Sigmoid colon (tissue), 7 donors: ENCODE data around the gene KLHL17. TPM values are rescaled to one million over a fixed set of nuclear protein-coding genes. Genes with fewer than 3 reads are reported as not detected.

Experiments used
- DNase-seq: peaks from one replicate; pipeline ENCODE4 v3.0.0-alpha.2; 2019
- H3K27ac ChIP-seq, 4 donors: fragments of 200-600 bp; sonication (generic); one replicate each; pipeline ENCODE4 v1.5.1; 2016 to 2019; ENCODE audit warnings: mild to moderate bottlenecking in 1 of 4
- H3K27me3 ChIP-seq, 3 donors: fragments of 200-600 bp; sonication (generic); one replicate each; pipeline ENCODE4 v1.5.1; 2019; ENCODE audit warnings: mild to moderate bottlenecking in 1 of 3
- H3K36me3 ChIP-seq, 4 donors: fragments of 200-600 bp; sonication (generic); one replicate each; pipeline ENCODE4 v1.5.1; 2016 to 2019
- H3K4me1 ChIP-seq, 4 donors: fragments of 200-600 bp; sonication (generic); one replicate each; pipeline ENCODE4 v1.5.1; 2017 to 2019
- H3K4me3 ChIP-seq, 4 donors: fragments of 200-600 bp; sonication (generic); one replicate each; pipeline ENCODE4 v1.5.1; 2017 to 2019; ENCODE audit warnings: mild to moderate bottlenecking in 2 of 4, moderate library complexity in 1 of 4
- H3K9me3 ChIP-seq, 4 donors: fragments of 200-600 bp in 3 of 4; sonication (generic) in 3 of 4; one replicate each; pipeline versions ENCODE4 v1.5.1 to v1.6.1; 2013 to 2019
- EP300 ChIP-seq, 4 donors: sonication (generic); formaldehyde crosslinking; IDR thresholded peaks; one replicate each; pipeline ENCODE4 v1.6.1; 2017; ENCODE audit warnings: antibody characterized with exemption in 4 of 4
- POLR2A ChIP-seq, 2 donors: fragments of 450-650 bp; IDR thresholded peaks; one replicate each; pipeline ENCODE4 v1.6.1; 2016; ENCODE audit warnings: antibody characterized with exemption in 2 of 2, mild to moderate bottlenecking in 2 of 2, moderate library complexity in 2 of 2
- POLR2AphosphoS5 ChIP-seq, 4 donors: sonication (generic); formaldehyde crosslinking; IDR thresholded peaks; one replicate each; pipeline ENCODE4 v1.6.1; 2017; ENCODE audit warnings: antibody characterized with exemption in 4 of 4
- WGBS, 2 donors: extraction: QIAGEN DNeasy Blood & Tissue Kit; methylation state at CpG; one replicate each; pipeline ENCODE4 v1.1.7; 2013; 5-methylcytosine and 5-hydroxymethylcytosine counted together
- intact Hi-C: fragments of 100-400 bp; cut with DNase I; formaldehyde crosslinking; loops from one replicate; pipeline ENCODE4 v1.15.1; 2023
- polyA plus RNA-seq, 3 donors: library from polyadenylated mRNA; stranded (reverse); fragments of 200-250 nt; gene quantifications; one replicate each; pipeline ENCODE4 v1.2.3, GENCODE V29; 2013
- total RNA-seq, 4 donors: library from RNA; depleted of rRNA; stranded (reverse); fragments of >200 nt; gene quantifications; one replicate each; pipeline ENCODE4 v1.1.0, GENCODE V29; 2016
- TF ChIP-seq, protein P1 (sequence below), 4 experiments: fragments of 450-650 bp in 3 of 4; fragments of 200-600 bp in 1 of 4; IDR thresholded peaks; one replicate each; pipeline ENCODE4 v1.5.1; 2016 to 2019; ENCODE audit warnings: antibody characterized with exemption in 4 of 4, mild to moderate bottlenecking in 3 of 4, moderate library complexity in 2 of 4
- donor health status: healthy with polysubstance abuse.
- donor health status: Bipolar disorder and iron deficiency.
- donor health status: healthy.

Gene KLHL17
- total and polyA plus RNA-seq, 7 donors, result 0.69 to 10.8 (median 4.9) TPM

DNA sequence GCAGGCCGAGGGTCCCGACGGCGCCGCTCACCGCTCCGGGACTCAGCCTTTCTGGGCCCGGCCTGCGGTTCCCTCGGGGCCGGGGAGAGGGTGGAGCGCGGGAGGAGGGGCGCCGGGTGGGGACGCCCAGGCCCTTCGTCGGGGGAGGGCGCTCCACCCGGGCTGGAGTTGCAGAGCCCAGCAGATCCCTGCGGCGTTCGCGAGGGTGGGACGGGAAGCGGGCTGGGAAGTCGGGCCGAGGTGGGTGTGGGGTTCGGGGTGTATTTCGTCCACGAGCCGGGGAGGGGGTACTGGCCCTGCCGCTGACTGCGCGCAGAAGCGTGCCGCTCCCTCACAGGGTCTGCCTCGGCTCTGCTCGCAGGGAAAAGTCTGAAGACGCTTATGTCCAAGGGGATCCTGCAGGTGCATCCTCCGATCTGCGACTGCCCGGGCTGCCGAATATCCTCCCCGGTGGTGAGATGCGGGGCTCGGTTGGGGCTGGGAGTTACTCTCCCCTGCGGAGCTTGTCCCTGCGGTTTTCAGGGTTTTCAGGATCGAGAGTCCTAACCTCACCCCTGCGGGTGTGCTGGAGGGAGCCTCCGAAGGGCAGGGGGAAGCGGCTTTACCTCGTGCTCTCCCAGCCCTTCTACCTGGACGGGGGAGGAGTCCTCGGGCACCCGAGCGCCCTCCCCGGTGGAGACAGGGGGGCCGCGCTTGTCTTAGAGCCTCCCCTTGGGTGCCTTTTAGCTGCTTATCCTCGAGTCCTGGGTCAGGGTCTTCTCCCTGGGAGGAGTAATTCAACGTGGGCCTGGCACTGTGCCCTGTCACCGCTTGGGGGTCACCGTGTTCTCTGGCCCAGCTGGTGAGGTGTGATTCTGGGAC is 34.6 kb upstream of the KLHL17 start:
- Histone ChIP-seq H3K36me3 (no peaks in the 10 kb centered on the region), H3K9me3 (no peaks in the 10 kb centered on the region), H3K27me3 (peaks cover 26 to 76% (median 41%) of the 10 kb centered on the region in 3 donors), H3K27ac (no peak overlapping the region), H3K4me3 (peak overlapping the region in 3 of 4 donors; percentile 51 to 58 (median 52)), H3K4me1 (peaks cover 2 to 46% (median 39%) of the 10 kb centered on the region in 4 donors)
- WGBS, 2 donors, result 1 to 7% methylated on average over 65 of the region's 65 CpGs
- intact Hi-C loops, result no loop called here
- no peak for DNase-seq
- TF ChIP-seq, protein P1, sequence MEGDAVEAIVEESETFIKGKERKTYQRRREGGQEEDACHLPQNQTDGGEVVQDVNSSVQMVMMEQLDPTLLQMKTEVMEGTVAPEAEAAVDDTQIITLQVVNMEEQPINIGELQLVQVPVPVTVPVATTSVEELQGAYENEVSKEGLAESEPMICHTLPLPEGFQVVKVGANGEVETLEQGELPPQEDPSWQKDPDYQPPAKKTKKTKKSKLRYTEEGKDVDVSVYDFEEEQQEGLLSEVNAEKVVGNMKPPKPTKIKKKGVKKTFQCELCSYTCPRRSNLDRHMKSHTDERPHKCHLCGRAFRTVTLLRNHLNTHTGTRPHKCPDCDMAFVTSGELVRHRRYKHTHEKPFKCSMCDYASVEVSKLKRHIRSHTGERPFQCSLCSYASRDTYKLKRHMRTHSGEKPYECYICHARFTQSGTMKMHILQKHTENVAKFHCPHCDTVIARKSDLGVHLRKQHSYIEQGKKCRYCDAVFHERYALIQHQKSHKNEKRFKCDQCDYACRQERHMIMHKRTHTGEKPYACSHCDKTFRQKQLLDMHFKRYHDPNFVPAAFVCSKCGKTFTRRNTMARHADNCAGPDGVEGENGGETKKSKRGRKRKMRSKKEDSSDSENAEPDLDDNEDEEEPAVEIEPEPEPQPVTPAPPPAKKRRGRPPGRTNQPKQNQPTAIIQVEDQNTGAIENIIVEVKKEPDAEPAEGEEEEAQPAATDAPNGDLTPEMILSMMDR (IDR thresholded peaks at IDR 0.05), result no peak
- no peak for TF ChIP-seq POLR2A (IDR thresholded peaks at IDR 0.05)
- no peak for TF ChIP-seq POLR2AphosphoS5 (IDR thresholded peaks at IDR 0.05)
- no peak for TF ChIP-seq EP300 (IDR thresholded peaks at IDR 0.05)

DNA sequence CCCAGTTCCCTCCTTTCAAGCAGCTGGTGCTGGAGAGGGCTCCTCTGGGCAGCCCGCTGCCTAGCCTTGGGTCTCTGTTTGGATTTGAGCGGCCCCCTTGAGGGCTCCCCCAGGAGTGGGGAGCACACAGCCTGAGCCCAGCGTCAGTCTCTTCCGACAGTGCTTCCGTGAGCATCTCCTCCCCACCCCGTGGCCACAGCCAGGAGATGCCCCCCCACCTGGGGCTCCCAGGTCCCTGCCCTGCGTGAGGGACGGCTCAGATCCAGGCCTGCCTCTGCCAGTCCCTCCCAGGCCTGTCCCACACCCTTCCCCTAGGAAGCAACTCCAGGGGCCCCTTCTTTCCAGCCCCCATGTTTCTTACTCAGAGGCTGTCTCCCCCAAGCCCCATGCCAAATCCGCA is 33.1 kb upstream of the KLHL17 start:
- H3K4me3 ChIP-seq, result no peak overlapping the region
- H3K36me3 ChIP-seq, result no peaks in the 10 kb centered on the region
- no peak for DNase-seq
- intact Hi-C loops, result no loop called here
- H3K27ac ChIP-seq, result no peak overlapping the region
- 23 to 72% methylated on average over 9 of the region's 9 CpGs for WGBS, 2 donors
- H3K4me1 ChIP-seq, result peaks cover 2 to 34% (median 29%) of the 10 kb centered on the region in 4 donors
- H3K9me3 ChIP-seq, result no peaks in the 10 kb centered on the region
- peaks cover 26 to 77% (median 41%) of the 10 kb centered on the region in 3 donors for H3K27me3 ChIP-seq
- TF ChIP-seq, protein P1 (IDR thresholded peaks at IDR 0.05), result no peak
- TF ChIP-seq POLR2A (IDR thresholded peaks at IDR 0.05) (no peak), POLR2AphosphoS5 (IDR thresholded peaks at IDR 0.05) (no peak), EP300 (IDR thresholded peaks at IDR 0.05) (no peak)

DNA sequence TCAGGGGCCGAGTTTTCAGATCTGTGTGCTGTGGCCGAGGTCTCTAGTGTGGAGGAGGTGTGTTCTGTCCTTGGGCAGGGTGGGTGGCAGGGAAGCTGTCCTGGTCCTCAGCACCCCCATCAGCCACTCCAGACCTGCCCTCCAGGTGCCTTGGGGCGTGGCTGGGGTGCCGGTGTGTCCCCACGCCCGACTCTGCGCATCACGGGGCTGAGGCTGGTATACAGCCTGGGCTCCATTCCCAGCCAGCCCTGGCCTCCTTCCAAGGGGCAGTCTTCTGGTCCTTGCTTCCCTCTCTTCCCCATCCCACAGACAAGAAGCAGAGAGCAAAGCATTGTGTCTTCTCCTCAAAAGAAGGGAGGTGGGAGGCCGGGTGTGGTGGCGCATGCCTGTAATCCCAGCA is 32.6 kb upstream of the KLHL17 start:
- Histone ChIP-seq H3K4me3 (no peak overlapping the region), H3K4me1 (peaks cover 2 to 32% (median 29%) of the 10 kb centered on the region in 4 donors), H3K27me3 (peaks cover 26 to 76% (median 41%) of the 10 kb centered on the region in 3 donors), H3K9me3 (no peaks in the 10 kb centered on the region), H3K27ac (no peak overlapping the region), H3K36me3 (no peaks in the 10 kb centered on the region)
- DNase-seq, result no peak
- 31 to 72% methylated on average over 10 of the region's 10 CpGs for WGBS, 2 donors
- intact Hi-C loops, result no loop called here
- no peak for TF ChIP-seq EP300 (IDR thresholded peaks at IDR 0.05)

DNA sequence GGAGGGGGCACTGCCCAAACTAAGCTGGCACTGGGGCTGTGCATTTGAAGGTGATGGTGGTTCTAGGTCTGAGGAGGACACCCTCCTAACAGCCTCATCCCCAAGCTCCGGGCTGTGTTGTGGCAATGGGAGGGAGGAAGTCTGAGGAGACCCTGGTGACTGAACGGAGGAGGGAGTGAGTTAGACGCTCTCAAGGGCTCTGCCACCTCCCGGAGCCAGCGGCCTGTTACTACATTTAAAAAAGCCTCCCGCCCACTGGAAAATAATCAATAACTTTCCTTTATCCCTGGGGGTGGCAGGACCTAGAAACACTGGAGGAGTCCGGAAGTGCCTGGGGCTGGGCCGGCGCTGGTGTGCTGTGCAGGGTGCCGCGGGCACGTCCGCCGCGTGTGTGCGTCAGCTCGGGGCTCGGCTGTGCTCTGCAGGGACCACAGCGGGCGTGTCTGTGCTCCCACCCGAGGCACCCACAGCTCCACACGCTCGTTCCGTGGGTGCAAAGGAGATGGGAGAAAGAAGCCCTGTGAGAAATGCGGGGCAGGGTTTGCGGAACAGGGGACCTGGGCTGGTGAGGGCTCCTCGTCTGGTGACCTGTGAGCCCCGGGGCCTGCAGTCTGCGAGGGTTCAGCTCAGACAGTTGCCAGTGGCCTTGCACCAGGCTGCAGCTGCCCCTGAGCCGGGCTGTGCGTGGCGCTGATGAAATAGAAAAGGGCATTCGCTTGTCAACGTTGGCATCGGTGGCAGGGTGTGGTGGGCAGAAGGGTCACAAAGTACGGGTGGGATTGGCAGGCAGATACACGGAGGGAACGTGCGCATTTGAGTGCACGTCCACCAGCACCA is 31.3 kb upstream of the KLHL17 start:
- DNase-seq, result no peak
- no peak overlapping the region for H3K4me3 ChIP-seq
- TF ChIP-seq POLR2A (IDR thresholded peaks at IDR 0.05) (no peak), EP300 (IDR thresholded peaks at IDR 0.05) (no peak), POLR2AphosphoS5 (IDR thresholded peaks at IDR 0.05) (no peak)
- TF ChIP-seq, protein P1 (IDR thresholded peaks at IDR 0.05), result no peak
- no peaks in the 10 kb centered on the region for H3K9me3 ChIP-seq
- WGBS, 2 donors, result 31 to 78% methylated on average over 40 of the region's 40 CpGs
- intact Hi-C loops, result no loop called here
- H3K4me1 ChIP-seq, result peaks cover 2 to 21% (median 19%) of the 10 kb centered on the region in 4 donors
- no peaks in the 10 kb centered on the region for H3K36me3 ChIP-seq
- H3K27ac ChIP-seq, result no peak overlapping the region
- H3K27me3 ChIP-seq, result peaks cover 26 to 76% (median 45%) of the 10 kb centered on the region in 3 donors
